ENCODE data around the gene TMEM170A. TPM values are rescaled to one million over a fixed set of nuclear protein-coding genes. Genes with fewer than 3 reads are reported as not detected.

Gene TMEM170A
- total and polyA plus RNA-seq, 2 experiments from 2014 or later = 31.0 to 68.5 TPM

GRCh38 chr16:75503801-75504200 is 39.3 kb upstream of the TMEM170A start:
- no peak overlapping the region for H3K27ac ChIP-seq (ENCODE audit: low read depth)
- no peak overlapping the region for H2AFZ ChIP-seq
- DNase-seq (ENCODE audit: low spot score) = no peak
- no peak overlapping the region for H3K4me3 Mint-ChIP-seq
- H3K4me1 Mint-ChIP-seq = peaks cover 3% of the 10 kb centered on the region; the same call in 1 of the 3 replicates
- H3K27me3 Mint-ChIP-seq (ENCODE audit: insufficient read depth, low read depth, poor library complexity) = no peaks in the 10 kb centered on the region
- ATAC-seq = no peak
- no peaks in the 10 kb centered on the region for H3K79me2 ChIP-seq (replicated peaks; ENCODE audit: insufficient read depth)
- H4K20me1 ChIP-seq (replicated peaks; ENCODE audit: insufficient read depth) = no peaks in the 10 kb centered on the region
- H3F3A ChIP-seq (replicated peaks; ENCODE audit: low read depth) = no peaks in the 10 kb centered on the region
- TF ChIP-seq CREB1 (CRISPR knock-in tag; IDR thresholded peaks at IDR 0.05; ENCODE audit: low read depth) = no peak
- TF ChIP-seq EZH2 (IDR thresholded peaks at IDR 0.05; ENCODE audit: low read depth, unreplicated experiment) = no peak
- no peak for TF ChIP-seq ZNF331 (CRISPR knock-in tag; IDR thresholded peaks at IDR 0.05; ENCODE audit: low read depth)
- no peak for TF ChIP-seq CTCF (conservative IDR thresholded peaks at IDR 0.05; ENCODE audit: low read depth in 2 of 2)
- no peak for TF ChIP-seq JUNB (IDR thresholded peaks at IDR 0.05; ENCODE audit: unreplicated experiment)
- TF ChIP-seq ZNF114 (CRISPR knock-in tag; IDR thresholded peaks at IDR 0.05) = no peak
- TF ChIP-seq STAT1 (IDR thresholded peaks at IDR 0.05; ENCODE audit: unreplicated experiment) = no peak
- no peak for TF ChIP-seq ETS1 (IDR thresholded peaks at IDR 0.05)
- TF ChIP-seq ZNF462 (CRISPR knock-in tag; IDR thresholded peaks at IDR 0.05) = no peak
- no peak for TF ChIP-seq POLR2AphosphoS5 (IDR thresholded peaks at IDR 0.05; ENCODE audit: low read depth)
- no peak for TF ChIP-seq REST (IDR thresholded peaks at IDR 0.05; ENCODE audit: unreplicated experiment)
- no peaks in the 10 kb centered on the region for H3K36me3 Mint-ChIP-seq (ENCODE audit: low read depth)
- no peaks in the 10 kb centered on the region for H3K4me1 ChIP-seq (ENCODE audit: insufficient read depth)
- H3K9me2 ChIP-seq (ENCODE audit: insufficient read depth) = no peaks in the 10 kb centered on the region
- no peaks in the 10 kb centered on the region for H3K9me3 Mint-ChIP-seq
- H3K4me3 ChIP-seq = no peak overlapping the region
- H3K27me3 ChIP-seq (ENCODE audit: insufficient read depth) = no peaks in the 10 kb centered on the region
- H3K36me3 ChIP-seq (ENCODE audit: insufficient read depth) = no peaks in the 10 kb centered on the region
- no peak overlapping the region for H3K27ac Mint-ChIP-seq
- H3K4me2 ChIP-seq = no peak overlapping the region

Data from GM23338 (cell line).